Large intestine (tissue), 3 donors: Measurements from ENCODE around the gene KAZN. TPM values are rescaled to one million over a fixed set of nuclear protein-coding genes. Genes with fewer than 3 reads are reported as not detected.
A peak's percentile ranks its signal among the peaks of the same experiment; 100 is the strongest.

Experiments used
- DNase-seq, 2 donors: peaks; one replicate each; pipeline versions ENCODE4 v3.0.0 to v3.0.0-alpha.2; 2013
- H3K27ac ChIP-seq: one replicate; pipeline ENCODE4 v1.5.1; 2013; ENCODE audit warnings: low read length
- H3K27me3 ChIP-seq: 2 replicates; pipeline ENCODE4 v1.6.1; 2013; ENCODE audit warnings: low read length; ENCODE audit not compliant: control insufficient read depth, insufficient read depth
- H3K36me3 ChIP-seq: 2 replicates; pipeline ENCODE4 v1.6.1; 2013; ENCODE audit warnings: low read length; ENCODE audit not compliant: control insufficient read depth, insufficient read depth
- H3K4me1 ChIP-seq: one replicate; pipeline ENCODE4 v1.6.1; 2013; ENCODE audit warnings: low read length; ENCODE audit not compliant: control insufficient read depth, insufficient read depth
- H3K4me3 ChIP-seq: one replicate; pipeline ENCODE4 v1.5.1; 2013; ENCODE audit warnings: low read length
- H3K9me3 ChIP-seq: one replicate; pipeline ENCODE4 v1.6.1; 2013; ENCODE audit warnings: mild to moderate bottlenecking, low read depth, low read length, moderate library complexity; ENCODE audit not compliant: control insufficient read depth
- WGBS: methylation state at CpG from one replicate; pipeline ENCODE4 v1.1.5; 2013; ENCODE audit warnings: low lambda C conversion rate; ENCODE audit not compliant: insufficient coverage; 5-methylcytosine and 5-hydroxymethylcytosine counted together
- polyA plus RNA-seq: library from polyadenylated mRNA; unstranded; fragments of 120-200 nt; gene quantifications from one replicate; pipeline ENCODE4 v1.2.1, GENCODE V29; 2013

Gene KAZN
- polyA plus RNA-seq, 1 donor: 30.4 TPM

- Histone ChIP-seq H3K36me3 (no peaks in the 10 kb centered on the region), H3K27me3 (no peaks in the 10 kb centered on the region), H3K4me1 (no peaks in the 10 kb centered on the region), H3K9me3 (no peaks in the 10 kb centered on the region), H3K4me3 (no peak overlapping the region), H3K27ac (no peak overlapping the region)
- WGBS: no CpG with 5 or more reads among the region's 1 CpG
- DNase-seq: no peak
These were observed 56.1 kb downstream of the KAZN start for GRCh38 chr1:14654554-14654953.

DNA sequence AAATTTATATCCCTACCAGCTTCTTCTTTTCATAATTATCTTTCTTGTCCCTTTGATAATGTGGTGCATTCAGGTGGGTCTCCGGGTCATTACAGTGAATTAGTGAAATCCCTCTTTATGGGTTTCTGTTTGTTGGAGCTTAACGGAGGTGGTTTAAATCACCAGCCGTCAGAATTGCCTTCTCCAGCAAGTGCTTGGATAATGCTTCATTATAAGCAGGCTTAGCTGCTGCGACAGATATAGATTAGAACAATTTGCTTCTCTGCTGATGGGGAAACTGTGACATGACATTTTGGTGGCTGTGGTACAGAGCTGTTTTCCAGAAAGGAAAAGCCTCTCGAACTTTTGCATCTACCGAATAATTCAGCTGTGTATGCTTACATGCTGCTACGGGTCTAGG lies 56.9 kb downstream of the KAZN start:
- DNase-seq: no peak
- no peaks in the 10 kb centered on the region for H3K27me3 ChIP-seq
- H3K9me3 ChIP-seq: no peaks in the 10 kb centered on the region
- H3K36me3 ChIP-seq: no peaks in the 10 kb centered on the region
- 60% methylated on average over 1 of the region's 7 CpGs for WGBS
- H3K4me1 ChIP-seq: no peaks in the 10 kb centered on the region
- H3K27ac ChIP-seq: no peak overlapping the region
- no peak overlapping the region for H3K4me3 ChIP-seq

- no peaks in the 10 kb centered on the region for H3K36me3 ChIP-seq
- no peak for DNase-seq
- no CpG with 5 or more reads among the region's 13 CpGs for WGBS
- no peak overlapping the region for H3K4me3 ChIP-seq
- no peak overlapping the region for H3K27ac ChIP-seq
- no peaks in the 10 kb centered on the region for H3K9me3 ChIP-seq
- H3K27me3 ChIP-seq: no peaks in the 10 kb centered on the region
- no peaks in the 10 kb centered on the region for H3K4me1 ChIP-seq
These were observed 58.0 kb downstream of the KAZN start for GRCh38 chr1:14656384-14656937.

DNA sequence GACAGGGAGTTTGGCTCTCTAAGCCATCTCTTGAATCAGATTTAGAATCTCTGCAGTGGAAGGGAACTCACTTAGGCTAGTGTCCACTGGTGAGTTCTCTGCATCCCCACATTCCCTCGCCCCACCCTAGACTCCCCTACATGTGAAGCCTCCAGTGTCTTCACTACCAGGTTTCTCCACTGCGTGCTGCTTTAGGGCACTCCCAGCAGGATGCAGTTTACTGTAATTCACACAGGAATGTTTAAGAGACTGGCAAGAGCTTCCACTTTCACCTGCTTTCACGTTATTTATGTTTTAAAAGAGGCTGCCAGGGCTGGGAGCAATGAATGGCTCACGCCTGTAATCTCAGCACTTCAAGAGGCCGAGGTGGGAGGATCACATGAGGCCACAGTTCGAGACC lies 60.2 kb downstream of the KAZN start:
- no peaks in the 10 kb centered on the region for H3K4me1 ChIP-seq
- no peaks in the 10 kb centered on the region for H3K36me3 ChIP-seq
- no CpG with 5 or more reads among the region's 6 CpGs for WGBS
- no peak for DNase-seq
- H3K4me3 ChIP-seq: no peak overlapping the region
- H3K27me3 ChIP-seq: no peaks in the 10 kb centered on the region
- H3K27ac ChIP-seq: no peak overlapping the region
- no peaks in the 10 kb centered on the region for H3K9me3 ChIP-seq

- no peak for DNase-seq
- Histone ChIP-seq H3K36me3 (no peaks in the 10 kb centered on the region), H3K4me3 (no peak overlapping the region), H3K9me3 (no peaks in the 10 kb centered on the region), H3K4me1 (no peaks in the 10 kb centered on the region), H3K27me3 (no peaks in the 10 kb centered on the region), H3K27ac (no peak overlapping the region)
- WGBS: no CpG with 5 or more reads among the region's 11 CpGs
These were observed 61.4 kb downstream of the KAZN start for GRCh38 chr1:14659913-14660312.

- Histone ChIP-seq H3K36me3 (no peaks in the 10 kb centered on the region), H3K4me3 (no peak overlapping the region), H3K27me3 (no peaks in the 10 kb centered on the region), H3K4me1 (no peaks in the 10 kb centered on the region), H3K27ac (no peak overlapping the region), H3K9me3 (no peaks in the 10 kb centered on the region)
- WGBS: 60% methylated on average over 1 of the region's 8 CpGs
- DNase-seq: no peak
These were observed 62.3 kb downstream of the KAZN start for GRCh38 chr1:14660801-14661200.

GRCh38 chr1:14661222-14661621 lies 62.7 kb downstream of the KAZN start:
- Histone ChIP-seq H3K27ac (no peak overlapping the region), H3K27me3 (no peaks in the 10 kb centered on the region), H3K9me3 (no peaks in the 10 kb centered on the region), H3K4me3 (no peak overlapping the region), H3K4me1 (no peaks in the 10 kb centered on the region), H3K36me3 (no peaks in the 10 kb centered on the region)
- DNase-seq: peak in 1 of 2 donors; percentile 16
- no CpG with 5 or more reads among the region's 2 CpGs for WGBS

DNA sequence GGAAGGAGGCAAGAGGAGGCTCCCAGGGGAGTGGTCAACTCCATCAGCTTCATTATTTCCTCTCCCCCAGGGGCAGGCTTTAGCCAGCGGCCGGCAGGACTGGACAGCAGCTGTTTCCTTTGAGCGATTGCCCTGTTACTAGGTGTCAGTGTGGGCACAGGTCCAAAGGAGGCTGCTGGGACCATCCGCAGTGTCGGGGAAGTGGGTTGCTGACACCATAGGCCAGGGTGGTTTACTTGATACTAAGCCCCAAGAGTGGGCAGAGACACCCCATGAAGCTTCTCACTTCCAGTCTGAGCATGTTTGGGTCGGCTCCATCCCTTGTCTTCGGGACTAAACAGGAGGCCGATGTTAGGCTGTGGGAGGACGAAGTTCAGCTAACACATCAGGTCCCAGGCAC lies 63.6 kb downstream of the KAZN start:
- Histone ChIP-seq H3K36me3 (no peaks in the 10 kb centered on the region), H3K4me1 (no peaks in the 10 kb centered on the region), H3K4me3 (no peak overlapping the region), H3K9me3 (no peaks in the 10 kb centered on the region), H3K27ac (no peak overlapping the region), H3K27me3 (no peaks in the 10 kb centered on the region)
- WGBS: no CpG with 5 or more reads among the region's 9 CpGs
- no peak for DNase-seq

DNA sequence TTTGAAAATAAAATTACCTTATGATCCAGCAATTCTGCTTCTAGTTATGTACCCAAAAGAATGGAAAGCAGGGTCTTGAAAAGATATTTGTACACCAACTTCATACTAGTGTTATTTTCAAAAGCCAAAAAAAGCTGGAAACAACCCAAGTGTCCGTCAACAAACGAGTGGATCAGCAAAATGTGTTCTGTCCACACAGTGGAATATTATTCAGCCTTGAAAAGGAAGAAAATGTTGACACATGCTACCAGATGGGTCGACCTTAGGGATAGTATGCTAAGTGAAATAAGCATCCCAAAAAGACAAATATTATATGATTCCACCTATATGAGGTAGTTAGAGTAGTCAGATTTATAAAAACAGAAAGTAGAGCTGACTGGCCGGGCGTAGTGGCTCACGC lies 65.3 kb downstream of the KAZN start:
- Histone ChIP-seq H3K36me3 (no peaks in the 10 kb centered on the region), H3K4me3 (no peak overlapping the region), H3K27me3 (no peaks in the 10 kb centered on the region), H3K9me3 (no peaks in the 10 kb centered on the region), H3K27ac (no peak overlapping the region), H3K4me1 (no peaks in the 10 kb centered on the region)
- 100% methylated on average over 2 of the region's 6 CpGs for WGBS
- DNase-seq: no peak

- H3K27me3 ChIP-seq: no peaks in the 10 kb centered on the region
- H3K36me3 ChIP-seq: no peaks in the 10 kb centered on the region
- no peak overlapping the region for H3K27ac ChIP-seq
- no peaks in the 10 kb centered on the region for H3K4me1 ChIP-seq
- H3K4me3 ChIP-seq: no peak overlapping the region
- no peaks in the 10 kb centered on the region for H3K9me3 ChIP-seq
- no peak for DNase-seq
- 93% methylated on average over 4 of the region's 6 CpGs for WGBS
These were observed 67.9 kb downstream of the KAZN start for GRCh38 chr1:14666373-14666772.

DNA sequence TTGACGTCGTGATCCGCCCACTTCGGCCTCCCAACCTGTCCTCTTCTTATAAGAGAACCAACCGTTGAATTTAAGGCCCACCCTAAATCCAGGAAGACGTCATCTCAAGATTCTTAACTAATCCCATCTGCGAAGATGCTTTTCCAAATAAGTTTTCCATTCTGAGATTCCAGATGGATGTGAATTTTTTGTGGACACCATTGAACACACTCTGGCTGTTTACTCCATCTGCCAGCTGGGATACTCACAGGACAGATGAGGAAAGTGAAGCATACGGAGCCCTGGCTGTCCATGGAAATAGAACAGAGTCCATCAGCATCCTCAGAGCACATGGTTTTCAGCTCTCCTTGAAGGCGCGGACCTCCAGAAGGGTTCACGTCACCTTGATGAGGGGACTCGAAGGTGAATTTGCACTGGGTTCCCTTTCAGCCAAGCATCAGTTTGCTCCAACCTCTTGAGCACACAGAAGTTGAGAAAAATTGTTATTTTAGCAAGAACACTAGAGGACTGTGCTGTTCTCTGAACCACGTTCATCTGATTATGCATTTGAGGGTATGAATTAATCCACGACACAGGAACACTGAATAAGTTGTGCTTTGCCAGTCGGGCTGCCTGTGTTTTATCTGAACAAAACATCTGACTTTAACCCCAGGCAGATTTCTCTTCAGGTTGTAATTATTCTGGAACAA lies 68.6 kb downstream of the KAZN start:
- no peak overlapping the region for H3K4me3 ChIP-seq
- no peak overlapping the region for H3K27ac ChIP-seq
- DNase-seq: no peak
- H3K27me3 ChIP-seq: no peaks in the 10 kb centered on the region
- no peaks in the 10 kb centered on the region for H3K4me1 ChIP-seq
- no peaks in the 10 kb centered on the region for H3K9me3 ChIP-seq
- WGBS: 90% methylated on average over 2 of the region's 15 CpGs
- no peaks in the 10 kb centered on the region for H3K36me3 ChIP-seq
